Kidney (tissue), 14 donors: Measurements from ENCODE around the gene MOB3B. TPM values are rescaled to one million over a fixed set of nuclear protein-coding genes. Genes with fewer than 3 reads are reported as not detected.
A peak's percentile ranks its signal among the peaks of the same experiment; 100 is the strongest.
"Not testable (repeated sequence)": the region's sequence is repeated elsewhere in the genome, so short reads cannot be mapped to it uniquely, and the experiment has no call there.

Source experiments
- DNase-seq, 5 donors: peaks; one replicate each; pipeline ENCODE4 v3.0.0-alpha.2; 2013 to 2020
- FAIRE-seq: peaks from 2 replicates; lab custom pipeline; 2012; peaks lifted over from hg19 to GRCh38; lab: Jason Lieb, UNC
- H3K27ac ChIP-seq, 2 donors: one replicate each; pipeline ENCODE4 v1.7.0; 2013; ENCODE audit warnings: low read depth in 2 of 2, low read length in 2 of 2, inconsistent platforms in 1 of 2
- H3K27me3 ChIP-seq: one replicate; pipeline ENCODE4 v1.7.1; 2013; ENCODE audit warnings: low read length, inconsistent platforms; ENCODE audit not compliant: control insufficient read depth, insufficient read depth
- H3K36me3 ChIP-seq, 3 donors: one replicate each; pipeline versions ENCODE4 v1.7.0 to v1.7.1; 2013; ENCODE audit warnings: low read length in 3 of 3, control low read depth in 1 of 3, inconsistent platforms in 1 of 3; ENCODE audit not compliant: insufficient read depth in 3 of 3, control insufficient read depth in 2 of 3
- H3K4me1 ChIP-seq, 3 donors: one replicate each; pipeline versions ENCODE4 v1.7.0 to v1.7.1; 2013; ENCODE audit warnings: low read length in 3 of 3, inconsistent platforms in 1 of 3, low read depth in 1 of 3; ENCODE audit not compliant: control insufficient read depth in 2 of 3, insufficient read depth in 2 of 3
- H3K4me3 ChIP-seq, 3 donors: one replicate each; pipeline versions ENCODE4 v1.7.0 to v1.8.1; 2013; ENCODE audit warnings: low read length in 3 of 3, control low read depth in 1 of 3, inconsistent platforms in 1 of 3
- H3K9ac ChIP-seq, 3 donors: one replicate each; pipeline versions ENCODE4 v1.7.0 to v1.7.1; 2013; ENCODE audit warnings: low read length in 3 of 3, control low read depth in 1 of 3, inconsistent platforms in 1 of 3
- H3K9me3 ChIP-seq, 3 donors: one replicate each; pipeline versions ENCODE4 v1.7.0 to v1.7.1; 2013; ENCODE audit warnings: low read length in 3 of 3, control low read depth in 1 of 3, inconsistent platforms in 1 of 3; ENCODE audit not compliant: control insufficient read depth in 2 of 3, insufficient read depth in 1 of 3
- CTCF ChIP-seq: IDR thresholded peaks from 3 replicates; pipeline ENCODE4 v1.5.1; 2012; ENCODE audit warnings: mild to moderate bottlenecking, moderate library complexity, borderline replicate concordance; ENCODE audit not compliant: insufficient read depth; ENCODE audit errors: extremely low read depth
- intact Hi-C: fragments of 100-400 bp; cut with DNase I; formaldehyde crosslinking; loops from one replicate; pipeline ENCODE4 v1.11.1; 2022
- polyA plus RNA-seq: library from polyadenylated mRNA; stranded (reverse); fragments of 350-450 nt; fragmentation: Illumina TruSeq; extraction: RNeasy Lipid Tissue Mini Kit (QIAGEN cat#74804); gene quantifications from one replicate; pipeline ENCODE4 v1.2.3, GENCODE V29; 2014; ENCODE audit warnings: low read depth, low replicate concordance; ENCODE audit not compliant: insufficient read depth
- total RNA-seq: library from RNA; stranded (reverse); fragmentation: NEBNext Ultra II Directional; extraction: Animal tissue kit (Norgen Biotek cat#: 25700); gene quantifications from one replicate; pipeline ENCODE4 v1.2.1, GENCODE V29; 2021
- donor health status: control.
- donor health status: control.
- donor health status: control.
- donor health status: control.
- donor health status: control.
- donor health status: DM: yes; HTN: yes; CAD: no.
- donor health status: Normal renal cell carcinoma (clear cell type).

Gene MOB3B
- total and polyA plus RNA-seq, 2 donors from 2014 or later = 5.9 to 22.5 TPM

GRCh38 chr9:27503623-27504022, 26.0 kb downstream of the MOB3B start:
- DNase-seq (no peak), FAIRE-seq (no peak)
- Histone ChIP-seq H3K9me3 (peaks cover 0 to 5% (median 0%) of the 10 kb centered on the region in 3 donors), H3K9ac (no peak overlapping the region), H3K27ac (no peak overlapping the region), H3K36me3 (no peaks in the 10 kb centered on the region), H3K27me3 (no peaks in the 10 kb centered on the region), H3K4me1 (no peaks in the 10 kb centered on the region), H3K4me3 (no peak overlapping the region)
- intact Hi-C loops = no loop called here
- no peak for TF ChIP-seq CTCF

DNA sequence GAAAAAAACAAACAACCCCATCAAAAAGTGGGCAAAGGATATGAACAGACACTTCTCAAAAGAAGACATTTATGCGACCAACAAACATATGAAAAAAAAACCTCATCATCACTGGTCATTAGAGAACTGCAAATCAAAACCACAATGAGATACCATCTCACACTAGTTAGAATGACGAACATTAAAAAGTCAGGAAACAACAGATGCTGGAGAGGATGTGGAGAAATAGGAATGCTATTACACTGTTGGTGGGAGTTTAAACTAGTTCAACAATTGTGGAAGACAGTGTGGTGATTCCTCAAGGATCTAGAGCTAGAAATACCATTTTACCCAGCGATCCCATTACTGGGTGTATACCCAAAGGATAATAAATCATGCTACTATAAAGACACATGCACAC, 28.7 kb downstream of the MOB3B start:
- FAIRE-seq, H3K27ac ChIP-seq, H3K27me3 ChIP-seq, intact Hi-C loops, H3K36me3 ChIP-seq, H3K9ac ChIP-seq, DNase-seq, H3K4me1 ChIP-seq, H3K4me3 ChIP-seq, H3K9me3 ChIP-seq: not testable (repeated sequence)

GRCh38 chr9:27499451-27499850, 30.2 kb downstream of the MOB3B start:
- H3K36me3 ChIP-seq = no peaks in the 10 kb centered on the region
- no peaks in the 10 kb centered on the region for H3K9me3 ChIP-seq
- H3K4me1 ChIP-seq = no peaks in the 10 kb centered on the region
- no peaks in the 10 kb centered on the region for H3K27me3 ChIP-seq
- H3K4me3 ChIP-seq = no peak overlapping the region
- no peak overlapping the region for H3K27ac ChIP-seq
- DNase-seq = no peak
- no peak overlapping the region for H3K9ac ChIP-seq
- intact Hi-C loops = no loop called here
- peak; percentile 68 for FAIRE-seq
- TF ChIP-seq CTCF = no peak

DNA sequence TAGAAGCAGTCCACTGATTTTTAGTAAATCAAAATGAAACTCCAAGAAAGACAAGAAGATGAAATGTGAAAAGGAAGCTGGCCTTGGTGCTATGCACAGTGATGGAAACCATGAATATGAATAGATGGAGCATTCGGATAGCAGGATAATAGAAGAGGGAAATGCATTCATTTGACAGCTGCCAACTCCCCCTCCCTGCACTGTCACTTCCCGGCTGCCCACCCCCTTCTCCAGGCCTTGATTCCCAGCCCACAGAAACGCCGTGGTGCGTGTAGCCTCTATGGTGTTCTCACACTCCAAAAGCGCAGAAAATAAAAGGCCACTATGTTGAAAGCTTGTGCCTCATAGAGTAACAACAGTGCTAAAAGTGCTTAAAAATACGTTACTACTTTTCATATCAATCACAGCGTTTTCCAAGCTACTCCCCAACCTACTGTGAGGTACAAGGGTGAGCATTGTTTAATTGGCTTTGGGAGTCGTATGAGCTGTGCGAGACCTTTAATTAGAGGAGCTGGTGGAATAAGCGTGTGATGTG, 31.7 kb downstream of the MOB3B start:
- no peaks in the 10 kb centered on the region for H3K9me3 ChIP-seq
- no peak overlapping the region for H3K9ac ChIP-seq
- no peaks in the 10 kb centered on the region for H3K27me3 ChIP-seq
- no peaks in the 10 kb centered on the region for H3K4me1 ChIP-seq
- intact Hi-C loops = no loop called here
- no peak for TF ChIP-seq CTCF
- H3K36me3 ChIP-seq = no peaks in the 10 kb centered on the region
- DNase-seq = peak in 2 of 5 donors; percentile 38 to 51
- H3K27ac ChIP-seq = no peak overlapping the region
- H3K4me3 ChIP-seq = peak overlapping the region in 1 of 3 donors; percentile 11
- FAIRE-seq = no peak
